T-helper 2 cell (primary cell): ENCODE measurements around the gene C6orf58.

Experiments
- DNase-seq, 5 experiments: peaks; one replicate each; pipeline versions ENCODE4 v3.0.0 to v3.0.0-alpha.2; 2012 to 2022
- total RNA-seq, 2 donors: gene quantifications; one replicate each; lab custom pipeline; 2026; lab: John Stamatoyannopoulos, UW

Gene C6orf58
- 0 to 0.07 reads per million in 2 donors for total RNA-seq

- DNase-seq: no peak
These were observed at the start of gene C6orf58 for GRCh38 chr6:127576874-127577273. Gene C6orf58, plus strand, starts transcription at chr6:127577174. Its CDS starts 12 bp downstream, at chr6:127577186.

- DNase-seq: no peak
These were observed 44.0 kb upstream of the C6orf58 start for GRCh38 chr6:127533011-127533410.

GRCh38 chr6:127533736-127534135 is 43.2 kb upstream of the C6orf58 start:
- no peak for DNase-seq

- no peak for DNase-seq
These were observed 38.2 kb upstream of the C6orf58 start for GRCh38 chr6:127538750-127539264.

- DNase-seq: peak in 1 of 5 experiments; percentile 40
These were observed 37.7 kb upstream of the C6orf58 start for GRCh38 chr6:127539272-127539671.

GRCh38 chr6:127547215-127547614 is 29.8 kb upstream of the C6orf58 start:
- DNase-seq: peak in 1 of 5 experiments; percentile 41

- no peak for DNase-seq
These were observed 28.9 kb upstream of the C6orf58 start for GRCh38 chr6:127547904-127548649.

GRCh38 chr6:127550403-127550802 is 26.6 kb upstream of the C6orf58 start:
- no peak for DNase-seq

GRCh38 chr6:127554435-127555006 is 22.5 kb upstream of the C6orf58 start:
- peak in 1 of 5 experiments; percentile 47 for DNase-seq

- DNase-seq: no peak
These were observed 15.3 kb upstream of the C6orf58 start for GRCh38 chr6:127561660-127562059.

GRCh38 chr6:127564761-127565160 is 12.2 kb upstream of the C6orf58 start:
- no peak for DNase-seq

- no peak for DNase-seq
These were observed 10.9 kb upstream of the C6orf58 start for GRCh38 chr6:127566119-127566518.

GRCh38 chr6:127566651-127567050 is 10.3 kb upstream of the C6orf58 start:
- DNase-seq: no peak

GRCh38 chr6:127567476-127567875 is 9.5 kb upstream of the C6orf58 start:
- no peak for DNase-seq

GRCh38 chr6:127570739-127571389 is 6.1 kb upstream of the C6orf58 start:
- DNase-seq: peak in 1 of 5 experiments; percentile 27

GRCh38 chr6:127578900-127579299 is 1.9 kb downstream of the C6orf58 start:
- peak in 1 of 5 experiments; percentile 11 for DNase-seq

GRCh38 chr6:127581576-127581975 is 4.6 kb downstream of the C6orf58 start:
- peak in 1 of 5 experiments; percentile 12 for DNase-seq

- DNase-seq: no peak
These were observed 5.9 kb downstream of the C6orf58 start for GRCh38 chr6:127582777-127583462.

GRCh38 chr6:127585123-127585522 is 8.1 kb downstream of the C6orf58 start:
- DNase-seq: no peak

GRCh38 chr6:127586372-127586771 is 9.4 kb downstream of the C6orf58 start:
- DNase-seq: peak in 1 of 5 experiments; percentile 6

- DNase-seq: no peak
These were observed 10.9 kb downstream of the C6orf58 start for GRCh38 chr6:127587875-127588274.

- DNase-seq: no peak
These were observed 12.2 kb downstream of the C6orf58 start for GRCh38 chr6:127589135-127589534.

- no peak for DNase-seq
These were observed 13.4 kb downstream of the C6orf58 start for GRCh38 chr6:127590344-127590743.
